ENCODE measurements around the gene PLXDC1.

PLXDC1 gene

GRCh38 chr17:39141915-39142664 is 9.3 kb downstream of the PLXDC1 start:
- TF ChIP-seq CTCF (conservative IDR thresholded peaks at IDR 0.05; ENCODE audit: control insufficient read depth, insufficient read depth, low read depth, low read length), result no peak
- no peak for DNase-seq (ENCODE audit: low read depth)

GRCh38 chr17:39141294-39141693 is 10.1 kb downstream of the PLXDC1 start:
- no peak overlapping the region for H3K4me3 ChIP-seq (ENCODE audit: control insufficient read depth, low read depth, low read length)
- no peak for TF ChIP-seq CTCF (conservative IDR thresholded peaks at IDR 0.05; ENCODE audit: control insufficient read depth, insufficient read depth, low read depth, low read length)
- DNase-seq (ENCODE audit: low read depth), result no peak

More at GRCh38 chr17:39141915-39142664, 9.3 kb downstream of the PLXDC1 start:
- no peak overlapping the region for H3K4me3 ChIP-seq (ENCODE audit: control insufficient read depth, low read depth, low read length)

- no peak for TF ChIP-seq CTCF (conservative IDR thresholded peaks at IDR 0.05; ENCODE audit: control insufficient read depth, insufficient read depth, low read depth, low read length)
- no peak for DNase-seq (ENCODE audit: low read depth)
- no peak overlapping the region for H3K4me3 ChIP-seq (ENCODE audit: control insufficient read depth, low read depth, low read length)
These were observed 11.9 kb downstream of the PLXDC1 start for GRCh38 chr17:39139561-39139960.

- peak; percentile 86 for DNase-seq (ENCODE audit: low read depth)
- H3K4me3 ChIP-seq (ENCODE audit: control insufficient read depth, low read depth, low read length), result no peak overlapping the region
- TF ChIP-seq CTCF (conservative IDR thresholded peaks at IDR 0.05; ENCODE audit: control insufficient read depth, insufficient read depth, low read depth, low read length), result no peak
These were observed 12.3 kb downstream of the PLXDC1 start for GRCh38 chr17:39139161-39139511.

- no peak overlapping the region for H3K4me3 ChIP-seq (ENCODE audit: control insufficient read depth, low read depth, low read length)
- TF ChIP-seq CTCF (conservative IDR thresholded peaks at IDR 0.05; ENCODE audit: control insufficient read depth, insufficient read depth, low read depth, low read length), result no peak
- DNase-seq (ENCODE audit: low read depth), result no peak
These were observed 12.8 kb downstream of the PLXDC1 start for GRCh38 chr17:39138431-39139160.

GRCh38 chr17:39134878-39135277 is 16.6 kb downstream of the PLXDC1 start:
- no peak overlapping the region for H3K4me3 ChIP-seq (ENCODE audit: control insufficient read depth, low read depth, low read length)
- no peak for TF ChIP-seq CTCF (conservative IDR thresholded peaks at IDR 0.05; ENCODE audit: control insufficient read depth, insufficient read depth, low read depth, low read length)
- peak; percentile 35 for DNase-seq (ENCODE audit: low read depth)

Data from fibroblast of mammary gland (primary cell).